Measurements from ENCODE around the gene C1orf226.

C1orf226 gene

GRCh38 chr1:162366149-162366548 is 15.4 kb upstream of the C1orf226 start:
- no peak for DNase-seq

DNA sequence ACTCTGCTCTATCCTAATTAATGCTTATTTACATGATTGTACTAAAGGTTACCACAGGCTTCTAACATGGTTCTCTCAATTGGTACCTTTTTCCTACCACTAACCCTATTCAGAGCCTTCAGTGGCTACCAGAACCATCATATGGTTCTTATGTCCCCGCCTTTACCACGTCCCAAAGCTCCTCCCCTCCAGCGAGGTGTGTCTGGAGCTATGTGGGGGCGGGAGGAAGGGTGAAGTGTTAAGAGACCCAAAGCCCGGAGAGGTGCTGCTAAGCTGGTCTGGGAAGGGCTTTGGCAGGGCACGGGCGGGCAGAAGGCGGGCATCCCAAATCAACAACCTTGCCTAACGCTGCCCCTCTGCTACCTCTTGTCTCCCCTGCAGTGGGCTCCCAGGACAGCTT is 14.9 kb upstream of the C1orf226 start:
- no peak for DNase-seq

DNA sequence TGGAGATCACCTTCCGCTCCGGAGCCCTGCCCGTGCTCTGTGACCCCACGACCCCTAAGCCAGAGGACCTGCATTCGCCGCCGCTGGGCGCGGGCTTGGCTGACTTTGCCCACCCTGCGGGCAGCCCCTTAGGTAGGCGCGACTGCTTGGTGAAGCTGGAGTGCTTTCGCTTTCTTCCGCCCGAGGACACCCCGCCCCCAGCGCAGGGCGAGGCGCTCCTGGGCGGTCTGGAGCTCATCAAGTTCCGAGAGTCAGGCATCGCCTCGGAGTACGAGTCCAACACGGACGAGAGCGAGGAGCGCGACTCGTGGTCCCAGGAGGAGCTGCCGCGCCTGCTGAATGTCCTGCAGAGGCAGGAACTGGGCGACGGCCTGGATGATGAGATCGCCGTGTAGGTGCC is 14.5 kb upstream of the C1orf226 start:
- no peak for DNase-seq

DNA sequence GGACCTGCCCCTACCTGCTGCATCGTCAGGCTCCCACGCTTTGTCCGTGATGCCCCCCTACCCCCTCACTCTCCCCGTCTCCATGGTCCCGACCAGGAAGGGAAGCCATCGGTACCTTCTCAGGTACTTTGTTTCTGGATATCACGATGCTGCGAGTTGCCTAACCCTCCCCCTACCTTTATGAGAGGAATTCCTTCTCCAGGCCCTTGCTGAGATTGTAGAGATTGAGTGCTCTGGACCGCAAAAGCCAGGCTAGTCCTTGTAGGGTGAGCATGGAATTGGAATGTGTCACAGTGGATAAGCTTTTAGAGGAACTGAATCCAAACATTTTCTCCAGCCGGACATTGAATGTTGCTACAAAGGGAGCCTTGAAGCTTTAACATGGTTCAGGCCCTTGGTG is 13.8 kb upstream of the C1orf226 start:
- DNase-seq, result no peak

DNA sequence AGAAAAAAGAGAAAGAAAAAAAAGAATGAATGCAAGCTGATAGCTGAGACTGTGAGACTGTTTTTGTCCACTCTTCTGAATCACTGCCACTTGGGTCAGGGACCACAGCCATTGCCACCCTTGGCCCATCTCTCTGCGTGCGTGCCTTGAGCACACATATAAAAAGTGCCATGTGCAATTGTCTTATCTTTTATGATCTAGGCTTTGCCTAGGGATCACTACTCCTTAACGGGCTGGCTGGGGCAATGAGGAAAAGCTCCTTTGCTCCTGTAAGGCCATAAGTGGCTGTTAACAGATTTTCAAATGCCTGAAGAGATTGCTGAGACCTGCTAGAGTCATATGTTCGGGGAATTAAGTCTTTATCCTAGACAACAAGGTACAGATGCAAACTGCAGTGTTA is 13.1 kb upstream of the C1orf226 start:
- no peak for DNase-seq

- no peak for DNase-seq
Observed at GRCh38 chr1:162369571-162369970, 12.0 kb upstream of the C1orf226 start.

GRCh38 chr1:162370161-162370560 is 11.4 kb upstream of the C1orf226 start:
- no peak for DNase-seq

DNA sequence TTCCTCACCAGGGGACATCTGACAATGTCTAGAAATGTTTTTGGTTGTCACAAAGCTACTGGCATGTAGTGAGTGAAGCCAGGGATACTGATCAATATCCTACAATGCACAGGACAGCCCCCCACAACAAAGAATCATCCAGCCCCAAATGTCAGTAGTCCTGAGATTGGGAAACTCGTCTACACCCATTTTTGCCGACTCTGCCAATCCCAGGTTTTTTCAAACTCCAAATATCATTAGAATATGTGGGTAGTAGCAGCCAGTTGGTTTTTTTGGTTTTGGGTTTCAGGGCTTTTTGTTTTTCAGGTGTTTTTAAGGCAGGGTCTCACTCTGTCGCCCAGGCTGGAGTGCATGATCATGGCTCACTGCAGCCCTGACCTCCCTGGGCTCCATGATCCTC is 10.8 kb upstream of the C1orf226 start:
- no peak for DNase-seq

GRCh38 chr1:162371611-162372010 is 9.9 kb upstream of the C1orf226 start:
- DNase-seq, result no peak

GRCh38 chr1:162372159-162373071 is 9.1 kb upstream of the C1orf226 start:
- no peak for DNase-seq

DNA sequence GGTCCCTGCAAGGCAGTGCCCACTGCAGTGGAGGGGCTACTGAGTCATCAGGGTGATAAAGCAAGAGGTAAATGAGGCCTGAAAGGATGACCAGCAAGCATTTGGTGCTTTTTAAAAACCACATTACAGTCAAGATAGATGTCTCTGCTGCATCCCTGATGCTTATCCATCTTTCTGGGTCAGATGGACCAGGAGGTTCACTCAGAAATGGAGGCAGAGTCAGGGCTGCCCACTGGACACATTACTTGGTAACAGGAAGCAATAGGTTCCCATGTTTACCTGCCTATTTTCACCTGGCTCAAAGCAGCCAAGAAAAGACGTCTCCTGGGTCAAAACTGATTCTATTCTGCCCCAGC is 8.5 kb upstream of the C1orf226 start:
- DNase-seq, result no peak

- DNase-seq, result no peak
Observed at GRCh38 chr1:162373541-162374260, 7.8 kb upstream of the C1orf226 start.

- DNase-seq, result no peak
Observed at GRCh38 chr1:162374406-162374805, 7.1 kb upstream of the C1orf226 start.

DNA sequence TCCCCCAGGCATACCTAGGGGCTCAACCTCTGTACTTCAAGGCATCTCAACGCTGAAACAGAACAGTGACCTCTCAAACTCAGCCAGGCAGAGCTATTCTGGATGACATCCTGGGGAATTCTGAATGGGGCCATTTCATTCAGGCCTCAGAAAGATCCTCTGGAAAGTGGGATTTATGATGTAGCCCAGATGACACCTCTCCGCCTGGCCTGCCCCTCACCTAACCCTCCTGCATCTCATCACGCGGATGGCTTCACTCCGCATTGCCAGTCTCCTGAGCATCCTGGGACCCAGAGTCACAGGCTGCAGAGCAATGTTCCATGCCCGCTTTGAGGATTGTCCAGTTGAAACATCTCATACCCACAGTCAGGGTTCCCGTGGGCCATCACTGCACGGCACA is 6.1 kb upstream of the C1orf226 start:
- no peak for DNase-seq

DNA sequence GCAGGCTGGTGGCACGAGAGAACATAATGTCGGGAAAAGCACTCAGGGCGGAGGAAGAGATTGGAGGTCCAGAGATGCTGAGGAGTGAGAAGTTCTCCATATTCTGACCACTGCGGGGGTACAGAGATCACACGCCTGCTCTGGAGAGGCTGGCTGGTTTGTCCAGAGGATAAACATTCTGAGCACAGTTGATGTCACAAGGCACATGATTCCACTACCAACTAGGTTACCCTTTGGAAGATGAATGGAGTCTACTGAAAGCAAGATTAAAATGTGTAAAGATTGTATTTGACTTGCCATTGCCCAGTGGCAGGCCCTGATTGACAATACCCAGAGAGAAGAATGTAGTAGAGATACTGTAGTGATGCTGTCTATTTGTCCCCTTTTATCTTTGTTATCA is 4.8 kb upstream of the C1orf226 start, which contains the start of gene SPATA46:
TSS of gene SPATA46 (minus strand) at position 164 of the 400 bp plus-strand sequence. CDS start at position 100, 64 bp downstream.
- DNase-seq, result no peak

DNA sequence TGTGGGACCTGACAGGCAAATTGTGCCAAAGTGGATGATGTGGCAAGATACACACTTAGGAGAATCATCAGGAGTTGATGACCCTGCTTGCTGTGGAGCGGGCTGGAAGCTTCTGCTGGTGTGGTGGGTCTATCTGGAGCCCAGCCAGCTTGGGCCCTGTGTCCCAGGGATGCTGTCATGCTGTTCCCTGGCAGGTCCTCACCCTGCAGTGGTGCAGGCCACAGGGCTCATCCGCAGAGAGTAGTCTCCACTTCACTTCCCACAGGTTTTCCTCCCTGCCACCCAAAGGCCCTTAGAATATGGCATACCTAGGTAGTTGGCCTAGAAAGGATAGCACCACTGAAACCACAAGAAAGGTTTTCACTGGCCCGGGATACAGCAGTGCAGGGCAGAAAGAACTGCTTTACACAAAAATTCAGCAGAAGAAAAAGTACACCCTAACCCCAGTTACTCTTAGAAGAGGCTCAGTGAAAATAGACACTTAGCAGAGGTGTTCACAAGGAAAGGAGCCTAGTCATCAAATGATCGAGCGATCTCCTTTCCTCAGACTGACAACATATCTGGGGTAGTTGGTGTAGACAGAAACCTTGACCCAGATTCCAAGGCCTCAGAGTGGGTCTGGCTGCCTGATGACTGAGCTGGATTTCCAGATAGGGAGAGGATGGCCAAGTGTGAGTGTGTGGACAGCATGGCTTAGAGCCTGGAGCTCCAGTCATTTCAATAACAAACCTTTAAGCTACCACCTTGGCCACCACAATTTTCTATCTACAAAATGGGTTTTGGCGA is 1.3 kb upstream of the C1orf226 start:
- DNase-seq, result no peak

GRCh38 chr1:162381941-162382750 is 618 bp downstream of the C1orf226 start:
- DNase-seq, result no peak

DNA sequence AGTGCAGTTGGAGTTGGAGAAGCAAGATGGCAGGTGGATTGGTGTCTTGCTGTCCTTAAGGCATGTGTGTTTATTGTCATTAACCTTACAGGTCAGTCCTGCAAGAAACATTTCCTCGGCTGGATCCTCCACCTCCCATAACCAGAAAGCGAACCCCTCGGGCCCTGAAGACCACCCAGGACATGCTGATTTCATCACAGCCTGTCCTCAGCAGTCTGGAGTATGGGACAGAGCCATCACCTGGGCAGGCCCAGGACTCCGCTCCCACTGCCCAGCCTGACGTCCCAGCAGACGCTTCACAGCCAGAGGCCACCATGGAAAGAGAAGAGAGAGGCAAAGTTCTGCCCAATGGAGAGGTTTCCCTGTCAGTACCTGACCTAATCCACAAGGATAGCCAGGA is 1.6 kb downstream of the C1orf226 start:
- DNase-seq, result no peak

- no peak for DNase-seq
Observed at GRCh38 chr1:162383516-162383915, 2.0 kb downstream of the C1orf226 start.

DNA sequence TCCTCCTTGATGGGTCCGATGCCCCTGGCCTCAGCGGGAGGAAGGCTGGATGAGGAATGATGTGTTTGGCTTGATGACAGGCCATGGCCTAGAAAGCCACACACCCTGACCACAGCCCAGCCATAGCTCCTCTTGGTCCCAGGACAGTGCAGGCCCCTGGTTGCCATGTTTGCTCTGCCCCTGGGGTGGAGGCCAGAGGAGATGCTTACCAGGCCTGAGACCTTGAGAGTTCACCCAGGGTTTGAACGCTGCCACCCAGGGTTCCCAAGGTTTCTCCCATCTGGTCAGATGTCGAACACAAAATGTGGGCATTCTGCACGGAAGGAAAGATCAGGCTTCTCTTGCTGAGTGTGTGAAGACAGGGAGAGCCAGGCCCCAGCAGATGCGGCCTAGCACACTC is 2.6 kb downstream of the C1orf226 start:
- DNase-seq, result no peak

DNA sequence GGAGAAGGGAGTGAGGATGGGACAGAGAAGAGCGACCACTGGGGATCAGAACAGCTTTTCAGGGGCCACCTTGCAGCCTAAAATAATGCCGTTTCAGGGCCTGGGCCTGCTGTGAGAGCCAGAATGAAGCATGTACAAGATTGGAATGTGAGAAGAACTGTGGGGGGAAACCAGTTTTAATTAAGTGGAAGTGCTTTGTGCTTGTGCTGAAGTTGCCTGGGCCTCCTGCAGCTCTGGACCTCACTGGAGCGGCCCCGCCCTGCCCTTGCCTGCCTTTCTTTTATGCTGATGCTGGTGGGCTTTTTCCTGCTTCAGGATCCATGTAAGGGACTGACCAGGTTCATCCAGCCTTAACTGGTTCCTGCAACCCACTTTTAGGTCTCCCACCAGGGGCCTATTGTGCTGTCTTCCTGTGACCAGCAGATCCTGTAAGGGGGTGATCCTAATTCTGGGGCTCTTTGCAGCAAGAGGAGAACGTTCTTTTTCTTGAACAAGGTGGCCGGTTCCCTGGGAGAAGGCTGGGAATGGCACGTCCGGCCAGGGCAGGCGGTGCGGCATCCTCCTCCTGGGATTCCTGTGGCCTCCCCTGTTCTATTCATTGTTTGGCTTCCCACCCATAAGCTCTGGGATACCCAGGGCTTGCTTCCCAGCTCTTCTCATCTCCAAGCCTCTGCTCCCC is 3.2 kb downstream of the C1orf226 start:
- no peak for DNase-seq

DNA sequence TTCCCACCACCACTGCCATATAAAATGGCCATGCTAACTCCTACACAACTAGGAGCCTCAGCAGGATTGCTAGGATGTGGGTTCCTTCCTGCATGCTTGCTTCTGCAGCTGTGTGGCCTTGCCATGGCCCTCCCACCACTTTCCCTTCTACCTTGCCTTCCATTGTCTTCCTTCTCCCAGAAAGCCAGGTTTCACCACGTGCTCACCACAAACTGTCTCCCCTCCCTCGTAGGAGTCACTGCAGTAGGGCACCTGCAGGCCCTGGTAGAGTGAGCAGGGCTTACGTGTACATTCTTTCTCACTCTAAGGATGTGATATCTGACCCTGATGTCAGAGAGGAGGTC is 3.7 kb downstream of the C1orf226 start:
- DNase-seq, result no peak
